Measurements from ENCODE around the gene UBE2S.

The UBE2S gene

GRCh38 chr19:55369653-55370304 lies 37.8 kb downstream of the UBE2S start:
- Histone ChIP-seq H3K9ac (ENCODE audit: low read length) (no peak overlapping the region), H3K27me3 (ENCODE audit: low read length) (no peaks in the 10 kb centered on the region), H3K79me2 (ENCODE audit: insufficient read depth, low read length) (no peaks in the 10 kb centered on the region), H4K20me1 (ENCODE audit: low read depth, low read length) (no peaks in the 10 kb centered on the region), H3F3A (ENCODE audit: insufficient read depth) (no peaks in the 10 kb centered on the region), H2AFZ (ENCODE audit: low read depth, low read length, severe bottlenecking) (no peak overlapping the region), H3K9me2 (replicated peaks; ENCODE audit: insufficient read depth, low read length) (no peaks in the 10 kb centered on the region), H3K4me3 (ENCODE audit: insufficient read depth, low read length, poor library complexity, severe bottlenecking) (no peak overlapping the region), H3K4me2 (ENCODE audit: low read depth, low read length, poor library complexity, severe bottlenecking) (no peak overlapping the region), H3K36me3 (ENCODE audit: low read length) (no peaks in the 10 kb centered on the region), H3K9me3 (ENCODE audit: insufficient read depth, low read length) (no peaks in the 10 kb centered on the region), H3K27ac (ENCODE audit: low read depth, low read length) (no peak overlapping the region)
- no peak for TF ChIP-seq EZH2phosphoT487 (conservative IDR thresholded peaks at IDR 0.05; ENCODE audit: low read length)
- TF ChIP-seq CTCF (IDR thresholded peaks at IDR 0.05; ENCODE audit: insufficient read depth, low read length, poor library complexity, severe bottlenecking): no peak

GRCh38 chr19:55368701-55369563 lies 38.7 kb downstream of the UBE2S start:
- Histone ChIP-seq H3F3A (ENCODE audit: insufficient read depth) (no peaks in the 10 kb centered on the region), H3K79me2 (ENCODE audit: insufficient read depth, low read length) (no peaks in the 10 kb centered on the region), H3K9me2 (replicated peaks; ENCODE audit: insufficient read depth, low read length) (no peaks in the 10 kb centered on the region), H3K4me2 (ENCODE audit: low read depth, low read length, poor library complexity, severe bottlenecking) (no peak overlapping the region), H2AFZ (ENCODE audit: low read depth, low read length, severe bottlenecking) (no peak overlapping the region), H3K9ac (ENCODE audit: low read length) (no peak overlapping the region), H3K27ac (ENCODE audit: low read depth, low read length) (no peak overlapping the region), H3K9me3 (ENCODE audit: insufficient read depth, low read length) (no peaks in the 10 kb centered on the region), H3K27me3 (ENCODE audit: low read length) (no peaks in the 10 kb centered on the region), H3K4me3 (ENCODE audit: insufficient read depth, low read length, poor library complexity, severe bottlenecking) (no peak overlapping the region), H3K36me3 (ENCODE audit: low read length) (no peaks in the 10 kb centered on the region), H4K20me1 (ENCODE audit: low read depth, low read length) (no peaks in the 10 kb centered on the region)
- TF ChIP-seq CTCF (IDR thresholded peaks at IDR 0.05; ENCODE audit: insufficient read depth, low read length, poor library complexity, severe bottlenecking) (no peak), EZH2phosphoT487 (conservative IDR thresholded peaks at IDR 0.05; ENCODE audit: low read length) (no peak)

GRCh38 chr19:55368106-55368505 lies 39.5 kb downstream of the UBE2S start:
- H3K4me2 ChIP-seq (ENCODE audit: low read depth, low read length, poor library complexity, severe bottlenecking): no peak overlapping the region
- no peak overlapping the region for H3K9ac ChIP-seq (ENCODE audit: low read length)
- H3K79me2 ChIP-seq (ENCODE audit: insufficient read depth, low read length): no peaks in the 10 kb centered on the region
- no peaks in the 10 kb centered on the region for H4K20me1 ChIP-seq (ENCODE audit: low read depth, low read length)
- no peaks in the 10 kb centered on the region for H3K9me3 ChIP-seq (ENCODE audit: insufficient read depth, low read length)
- H3K9me2 ChIP-seq (replicated peaks; ENCODE audit: insufficient read depth, low read length): no peaks in the 10 kb centered on the region
- no peak overlapping the region for H3K27ac ChIP-seq (ENCODE audit: low read depth, low read length)
- H3K27me3 ChIP-seq (ENCODE audit: low read length): no peaks in the 10 kb centered on the region
- no peak for TF ChIP-seq EZH2phosphoT487 (conservative IDR thresholded peaks at IDR 0.05; ENCODE audit: low read length)
- TF ChIP-seq CTCF (IDR thresholded peaks at IDR 0.05; ENCODE audit: insufficient read depth, low read length, poor library complexity, severe bottlenecking): no peak
- H3F3A ChIP-seq (ENCODE audit: insufficient read depth): no peaks in the 10 kb centered on the region
- H3K36me3 ChIP-seq (ENCODE audit: low read length): no peaks in the 10 kb centered on the region
- H2AFZ ChIP-seq (ENCODE audit: low read depth, low read length, severe bottlenecking): no peak overlapping the region
- H3K4me3 ChIP-seq (ENCODE audit: insufficient read depth, low read length, poor library complexity, severe bottlenecking): no peak overlapping the region
